Memory B cell (primary cell): Measurements from ENCODE around the gene NCR2.

Source experiments
- ATAC-seq: fragments of 150-1000 bp; cut with Tn5 transposase; 2 replicates; pipeline ENCODE4 v1.10.0; 2021; ENCODE audit warnings: low read depth, mild to moderate bottlenecking, moderate library complexity
- DNase-seq, 2 donors: peaks; one replicate each; pipeline ENCODE4 v3.0.0; 2022; ENCODE audit warnings: low spot score in 2 of 2
- H3K27ac Mint-ChIP-seq: one replicate; pipeline ENCODE4 v1.8.0; 2022; ENCODE audit warnings: mild to moderate bottlenecking, moderate library complexity, mixed read lengths
- H3K27me3 Mint-ChIP-seq: one replicate; pipeline ENCODE4 v1.8.0; 2022; ENCODE audit warnings: mixed read lengths
- H3K36me3 Mint-ChIP-seq: one replicate; pipeline ENCODE4 v1.8.0; 2022; ENCODE audit warnings: mild to moderate bottlenecking, mixed read lengths
- H3K4me1 Mint-ChIP-seq: one replicate; pipeline ENCODE4 v1.8.0; 2022; ENCODE audit warnings: mixed read lengths
- H3K4me3 Mint-ChIP-seq: one replicate; pipeline ENCODE4 v1.8.0; 2022; ENCODE audit warnings: mild to moderate bottlenecking, moderate library complexity, mixed read lengths
- H3K9me3 Mint-ChIP-seq: one replicate; pipeline ENCODE4 v1.8.0; 2022; ENCODE audit warnings: mixed read lengths

Gene NCR2

GRCh38 chr6:41358503-41358902, 23.1 kb downstream of the NCR2 start:
- ATAC-seq (no peak), DNase-seq (no peak)
- H3K9me3 Mint-ChIP-seq: peaks cover 12% of the 10 kb centered on the region
- no peak overlapping the region for H3K27ac Mint-ChIP-seq
- peaks cover 7% of the 10 kb centered on the region for H3K27me3 Mint-ChIP-seq
- no peak overlapping the region for H3K4me3 Mint-ChIP-seq
- no peaks in the 10 kb centered on the region for H3K4me1 Mint-ChIP-seq
- peaks cover 10% of the 10 kb centered on the region for H3K36me3 Mint-ChIP-seq

- ATAC-seq (no peak), DNase-seq (no peak)
- H3K36me3 Mint-ChIP-seq: peaks cover 10% of the 10 kb centered on the region
- peaks cover 8% of the 10 kb centered on the region for H3K27me3 Mint-ChIP-seq
- peaks cover 12% of the 10 kb centered on the region for H3K9me3 Mint-ChIP-seq
- no peaks in the 10 kb centered on the region for H3K4me1 Mint-ChIP-seq
- no peak overlapping the region for H3K4me3 Mint-ChIP-seq
- H3K27ac Mint-ChIP-seq: no peak overlapping the region
Observed at GRCh38 chr6:41359617-41360313, 24.4 kb downstream of the NCR2 start.

- Mint-ChIP-seq H3K9me3 (peaks cover 12% of the 10 kb centered on the region), H3K36me3 (peaks cover 10% of the 10 kb centered on the region), H3K27me3 (peaks cover 8% of the 10 kb centered on the region), H3K4me1 (no peaks in the 10 kb centered on the region), H3K4me3 (no peak overlapping the region), H3K27ac (no peak overlapping the region)
- ATAC-seq: no peak
- no peak for DNase-seq
Observed at GRCh38 chr6:41360314-41360685, 24.9 kb downstream of the NCR2 start.

- no peak for DNase-seq
- Mint-ChIP-seq H3K27ac (no peak overlapping the region), H3K36me3 (no peaks in the 10 kb centered on the region), H3K4me1 (peaks cover 5% of the 10 kb centered on the region), H3K27me3 (peaks cover 16% of the 10 kb centered on the region), H3K4me3 (no peak overlapping the region), H3K9me3 (peaks cover 5% of the 10 kb centered on the region)
- ATAC-seq: no peak
Observed at GRCh38 chr6:41366150-41366549, 30.7 kb downstream of the NCR2 start.

- ATAC-seq: no peak
- no peak for DNase-seq
- Mint-ChIP-seq H3K27me3 (peaks cover 19% of the 10 kb centered on the region), H3K36me3 (no peaks in the 10 kb centered on the region), H3K27ac (no peak overlapping the region), H3K9me3 (peaks cover 1% of the 10 kb centered on the region), H3K4me1 (peaks cover 12% of the 10 kb centered on the region), H3K4me3 (no peak overlapping the region)
Observed at GRCh38 chr6:41367061-41367460, 31.7 kb downstream of the NCR2 start.

- Mint-ChIP-seq H3K4me3 (no peak overlapping the region), H3K4me1 (peaks cover 18% of the 10 kb centered on the region), H3K36me3 (no peaks in the 10 kb centered on the region), H3K27ac (no peak overlapping the region), H3K27me3 (peaks cover 24% of the 10 kb centered on the region), H3K9me3 (peaks cover 1% of the 10 kb centered on the region)
- DNase-seq (no peak), ATAC-seq (no peak)
Observed at GRCh38 chr6:41367700-41368099, 32.3 kb downstream of the NCR2 start.

- H3K4me3 Mint-ChIP-seq: no peak overlapping the region
- H3K27me3 Mint-ChIP-seq: peaks cover 28% of the 10 kb centered on the region
Observed at GRCh38 chr6:41370488-41371111, 35.2 kb downstream of the NCR2 start.

GRCh38 chr6:41371461-41371991, 36.1 kb downstream of the NCR2 start:
- Mint-ChIP-seq H3K27ac (no peak overlapping the region), H3K36me3 (no peaks in the 10 kb centered on the region), H3K27me3 (peaks cover 25% of the 10 kb centered on the region), H3K4me3 (peak overlapping the region; percentile 89), H3K9me3 (no peaks in the 10 kb centered on the region), H3K4me1 (peaks cover 34% of the 10 kb centered on the region)
- ATAC-seq (peak; percentile 7), DNase-seq (no peak)

More at GRCh38 chr6:41370488-41371111, 35.2 kb downstream of the NCR2 start:
- Mint-ChIP-seq H3K27ac (no peak overlapping the region), H3K9me3 (no peaks in the 10 kb centered on the region), H3K4me1 (peaks cover 32% of the 10 kb centered on the region), H3K36me3 (no peaks in the 10 kb centered on the region)
- DNase-seq (no peak), ATAC-seq (no peak)

GRCh38 chr6:41371992-41372831, 36.8 kb downstream of the NCR2 start:
- Mint-ChIP-seq H3K36me3 (no peaks in the 10 kb centered on the region), H3K27me3 (peaks cover 23% of the 10 kb centered on the region), H3K27ac (peak overlapping the region; percentile 7), H3K4me1 (peaks cover 34% of the 10 kb centered on the region), H3K4me3 (peak overlapping the region; percentile 89), H3K9me3 (no peaks in the 10 kb centered on the region)
- ATAC-seq: peak; percentile 38
- DNase-seq: no peak

GRCh38 chr6:41372832-41373626, 37.6 kb downstream of the NCR2 start:
- peak overlapping the region; percentile 7 for H3K27ac Mint-ChIP-seq
- H3K9me3 Mint-ChIP-seq: no peaks in the 10 kb centered on the region
- DNase-seq (no peak), ATAC-seq (no peak)
- H3K4me1 Mint-ChIP-seq: peaks cover 34% of the 10 kb centered on the region
- H3K4me3 Mint-ChIP-seq: peak overlapping the region; percentile 89
- H3K27me3 Mint-ChIP-seq: peaks cover 25% of the 10 kb centered on the region
- no peaks in the 10 kb centered on the region for H3K36me3 Mint-ChIP-seq

- Mint-ChIP-seq H3K4me1 (peaks cover 34% of the 10 kb centered on the region), H3K36me3 (no peaks in the 10 kb centered on the region), H3K4me3 (peak overlapping the region; percentile 64), H3K27ac (no peak overlapping the region), H3K27me3 (peaks cover 27% of the 10 kb centered on the region), H3K9me3 (no peaks in the 10 kb centered on the region)
- DNase-seq: no peak
- no peak for ATAC-seq
Observed at GRCh38 chr6:41373627-41373918, 38.2 kb downstream of the NCR2 start.

GRCh38 chr6:41373919-41374617, 38.7 kb downstream of the NCR2 start:
- Mint-ChIP-seq H3K9me3 (no peaks in the 10 kb centered on the region), H3K4me3 (no peak overlapping the region), H3K27ac (no peak overlapping the region), H3K27me3 (peaks cover 29% of the 10 kb centered on the region), H3K36me3 (no peaks in the 10 kb centered on the region), H3K4me1 (peaks cover 32% of the 10 kb centered on the region)
- ATAC-seq (no peak), DNase-seq (no peak)
